A673 (cell line): ENCODE measurements around the gene ZFYVE21. TPM values are rescaled to one million over a fixed set of nuclear protein-coding genes. Genes with fewer than 3 reads are reported as not detected.

ENCODE experiments used
- BruUV-seq: library from RNA; stranded (reverse); fragments of 400-500 nt; replicated peaks from 2 replicates; lab custom pipeline; 2021; lab: Mats Ljungman, UMichigan
- CTCF ChIA-PET: fragments of 300-600 bp; sonication (Branson Sonifier 250); formaldehyde crosslinking; loops from one replicate; lab custom pipeline; 2022; ENCODE audit warnings: antibody characterized with exemption; lab: Charles Lee
- POLR2A ChIA-PET: fragments of 300-600 bp; sonication (Branson Sonifier 250); formaldehyde crosslinking; loops from one replicate; lab custom pipeline; 2022; ENCODE audit warnings: antibody characterized with exemption; ENCODE audit not compliant: low non-redundant PET; lab: Charles Lee
- DNase-seq: peaks from one replicate; pipeline ENCODE4 v3.0.0-alpha.2; 2015; ENCODE audit warnings: low spot score
- H3K27ac ChIP-seq: fragments of 200-600 bp; sonication (generic); 2 replicates; pipeline ENCODE4 v1.5.1; 2016; ENCODE audit warnings: mixed run types, low read depth, mild to moderate bottlenecking, mixed read lengths, antibody characterized with exemption, low read length; ENCODE audit not compliant: poor library complexity, severe bottlenecking
- H3K27me3 ChIP-seq: fragments of 200-600 bp; sonication (generic); replicated peaks from 2 replicates; pipeline ENCODE4 v1.6.1; 2017; ENCODE audit warnings: mixed run types, low read depth, mild to moderate bottlenecking, mixed read lengths, antibody characterized with exemption, low read length; ENCODE audit not compliant: insufficient read depth, poor library complexity
- H3K36me3 ChIP-seq: fragments of 200-600 bp; sonication (generic); 2 replicates; pipeline ENCODE4 v1.6.1; 2016; ENCODE audit warnings: mixed run types, mild to moderate bottlenecking, mixed read lengths, antibody characterized with exemption, low read length; ENCODE audit not compliant: insufficient read depth, poor library complexity, severe bottlenecking
- H3K4me1 ChIP-seq: fragments of 200-600 bp; sonication (generic); 2 replicates; pipeline ENCODE4 v1.6.1; 2017; ENCODE audit warnings: mixed run types, mild to moderate bottlenecking, mixed read lengths, antibody characterized with exemption, low read length; ENCODE audit not compliant: insufficient read depth, poor library complexity, severe bottlenecking
- H3K4me3 ChIP-seq: fragments of 200-600 bp; sonication (generic); 2 replicates; pipeline ENCODE4 v1.5.1; 2016; ENCODE audit warnings: low read depth, mixed run types, mild to moderate bottlenecking, mixed read lengths, low read length; ENCODE audit not compliant: poor library complexity, severe bottlenecking
- H3K9me3 ChIP-seq: fragments of 200-600 bp; sonication (generic); 2 replicates; pipeline ENCODE4 v1.6.1; 2016; ENCODE audit warnings: mixed run types, low read depth, mild to moderate bottlenecking, mixed read lengths, antibody characterized with exemption, low read length; ENCODE audit not compliant: poor library complexity, severe bottlenecking
- EZH2 ChIP-seq: fragments of 200-600 bp; sonication (generic); IDR thresholded peaks from 2 replicates; pipeline ENCODE4 v1.6.1; 2017; ENCODE audit warnings: borderline replicate concordance, low read depth, mild to moderate bottlenecking, mixed read lengths, antibody characterized with exemption, low read length; ENCODE audit not compliant: poor library complexity, severe bottlenecking
- intact Hi-C: fragments of 100-400 bp; cut with micrococcal nuclease; formaldehyde crosslinking; loops from one replicate; pipeline ENCODE4 v1.10.0; 2022; ENCODE audit not compliant: unreplicated experiment
- total RNA-seq: library from RNA; stranded (reverse); gene quantifications from 2 replicates; pipeline ENCODE4 v1.2.3, GENCODE V29; 2021
- TF ChIP-seq, protein P1 (sequence below): fragments of 300-800, 200-600 bp; sonication (generic); conservative IDR thresholded peaks from 2 replicates; pipeline ENCODE4 v1.5.1; 2017; ENCODE audit warnings: low read depth, mild to moderate bottlenecking, antibody characterized with exemption, low read length, moderate library complexity, mixed read lengths

The ZFYVE21 gene
- total RNA-seq, 1 experiment from 2014 or later, result 35.7 TPM

DNA sequence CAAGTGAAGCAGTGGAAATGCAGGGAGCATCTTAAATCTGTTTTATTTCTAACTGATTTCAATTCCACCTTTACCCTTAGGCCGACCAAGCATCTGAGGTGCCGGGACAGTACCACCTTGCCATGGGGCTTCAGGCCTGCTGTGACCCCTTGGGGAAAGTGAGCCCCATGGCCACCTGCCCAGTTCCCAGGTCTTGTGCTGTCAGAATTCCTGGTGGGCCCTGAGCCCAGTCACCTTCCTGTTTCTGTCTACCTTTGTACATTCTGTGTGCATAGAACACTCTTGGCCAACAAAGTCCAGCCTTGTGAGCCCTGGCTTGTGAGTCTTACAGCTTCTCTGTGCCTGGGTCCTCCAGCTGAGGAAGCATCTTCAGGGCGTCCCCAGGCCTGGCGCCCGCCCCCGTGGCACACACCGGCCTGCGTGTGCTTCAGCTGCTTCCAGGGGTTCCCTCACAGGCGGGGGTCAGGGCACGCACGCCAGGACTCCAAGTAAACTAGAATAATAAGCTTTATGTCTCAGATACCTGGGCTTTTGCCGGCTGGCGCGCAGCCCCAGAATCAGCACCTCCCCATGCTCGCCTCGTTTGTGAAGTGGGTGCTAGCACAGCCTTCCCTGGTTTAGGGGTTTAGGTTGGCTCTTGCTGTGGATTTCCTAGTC is 10.3 kb downstream of the ZFYVE21 start:
- H3K36me3 ChIP-seq, result peaks cover 9% of the 10 kb centered on the region
- ChIA-PET POLR2A (no interaction called here), CTCF (no interaction called here)
- BruUV-seq, result no TSS peak
- intact Hi-C loops, result no loop called here
- H3K4me3 ChIP-seq, result no peak overlapping the region
- no peaks in the 10 kb centered on the region for H3K27me3 ChIP-seq
- H3K4me1 ChIP-seq, result no peaks in the 10 kb centered on the region
- no peak for DNase-seq
- no peak for TF ChIP-seq EZH2
- TF ChIP-seq, protein P1, sequence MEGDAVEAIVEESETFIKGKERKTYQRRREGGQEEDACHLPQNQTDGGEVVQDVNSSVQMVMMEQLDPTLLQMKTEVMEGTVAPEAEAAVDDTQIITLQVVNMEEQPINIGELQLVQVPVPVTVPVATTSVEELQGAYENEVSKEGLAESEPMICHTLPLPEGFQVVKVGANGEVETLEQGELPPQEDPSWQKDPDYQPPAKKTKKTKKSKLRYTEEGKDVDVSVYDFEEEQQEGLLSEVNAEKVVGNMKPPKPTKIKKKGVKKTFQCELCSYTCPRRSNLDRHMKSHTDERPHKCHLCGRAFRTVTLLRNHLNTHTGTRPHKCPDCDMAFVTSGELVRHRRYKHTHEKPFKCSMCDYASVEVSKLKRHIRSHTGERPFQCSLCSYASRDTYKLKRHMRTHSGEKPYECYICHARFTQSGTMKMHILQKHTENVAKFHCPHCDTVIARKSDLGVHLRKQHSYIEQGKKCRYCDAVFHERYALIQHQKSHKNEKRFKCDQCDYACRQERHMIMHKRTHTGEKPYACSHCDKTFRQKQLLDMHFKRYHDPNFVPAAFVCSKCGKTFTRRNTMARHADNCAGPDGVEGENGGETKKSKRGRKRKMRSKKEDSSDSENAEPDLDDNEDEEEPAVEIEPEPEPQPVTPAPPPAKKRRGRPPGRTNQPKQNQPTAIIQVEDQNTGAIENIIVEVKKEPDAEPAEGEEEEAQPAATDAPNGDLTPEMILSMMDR, result no peak
- H3K9me3 ChIP-seq, result no peaks in the 10 kb centered on the region
- no peak overlapping the region for H3K27ac ChIP-seq

DNA sequence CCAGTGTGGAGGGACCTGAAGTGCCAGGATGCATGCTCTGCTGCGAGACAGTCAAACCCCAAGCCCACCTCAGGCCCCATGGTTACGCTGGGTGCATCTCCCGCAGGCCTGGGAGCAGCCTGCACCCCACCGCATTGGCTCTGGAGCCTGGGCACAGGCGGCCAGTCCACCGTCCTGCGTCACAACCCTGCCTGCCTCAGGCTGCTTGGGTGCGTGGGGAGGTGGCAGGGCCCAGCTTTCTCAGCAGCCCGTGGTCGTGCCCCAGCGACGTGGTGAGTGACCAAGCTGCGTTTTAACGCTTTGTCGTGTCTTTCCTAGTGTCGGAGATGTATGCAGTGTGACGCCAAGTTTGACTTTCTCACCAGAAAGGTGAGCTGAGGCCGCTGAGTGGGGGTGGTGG is 10.9 kb downstream of the ZFYVE21 start:
- H3K27me3 ChIP-seq, result no peaks in the 10 kb centered on the region
- POLR2A ChIA-PET, result no interaction called here
- intact Hi-C loops, result no loop called here

DNA sequence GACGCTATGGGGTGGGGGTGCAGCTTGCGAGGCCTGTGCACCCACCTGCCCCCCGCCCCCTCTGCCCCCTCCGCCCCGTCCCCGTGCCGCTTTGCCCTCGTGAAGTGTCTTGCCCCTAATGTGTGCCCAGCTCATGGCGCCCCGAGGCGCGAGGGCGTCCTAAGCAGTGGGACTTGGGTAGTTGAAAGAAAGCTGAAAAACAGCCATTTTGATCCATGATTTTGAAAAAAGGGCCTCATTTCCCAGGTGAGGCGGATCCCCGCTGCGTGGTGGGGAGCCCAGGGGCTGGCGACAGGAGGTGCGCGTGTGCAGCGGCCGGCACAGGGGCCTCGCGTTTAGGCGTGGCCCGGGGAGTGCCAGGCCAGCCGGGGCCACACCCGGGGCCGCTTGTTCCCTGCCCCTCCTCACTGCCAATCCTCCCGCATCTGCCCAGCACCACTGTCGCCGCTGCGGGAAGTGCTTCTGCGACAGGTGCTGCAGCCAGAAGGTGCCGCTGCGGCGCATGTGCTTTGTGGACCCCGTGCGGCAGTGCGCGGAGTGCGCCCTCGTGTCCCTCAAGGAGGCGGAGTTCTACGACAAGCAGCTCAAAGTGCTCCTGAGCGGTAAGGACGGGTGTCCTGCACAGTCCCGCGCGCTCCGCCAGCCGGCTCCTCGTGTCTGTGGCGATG is 11.8 kb downstream of the ZFYVE21 start:
- no peak overlapping the region for H3K27ac ChIP-seq
- BruUV-seq, result no TSS peak
- H3K4me1 ChIP-seq, result no peaks in the 10 kb centered on the region
- ChIA-PET CTCF (no interaction called here), POLR2A (no interaction called here)
- H3K4me3 ChIP-seq, result no peak overlapping the region
- H3K36me3 ChIP-seq, result peaks cover 9% of the 10 kb centered on the region
- H3K9me3 ChIP-seq, result no peaks in the 10 kb centered on the region
- intact Hi-C loops, result no loop called here
- no peaks in the 10 kb centered on the region for H3K27me3 ChIP-seq
- DNase-seq, result no peak
- TF ChIP-seq EZH2, result no peak
- TF ChIP-seq, protein P1, result no peak

More for the DNA sequence above, 10.9 kb downstream of the ZFYVE21 start:
- Histone ChIP-seq H3K4me3 (no peak overlapping the region), H3K36me3 (peaks cover 9% of the 10 kb centered on the region), H3K9me3 (no peaks in the 10 kb centered on the region), H3K27ac (no peak overlapping the region), H3K4me1 (no peaks in the 10 kb centered on the region)
- DNase-seq, result no peak
- CTCF ChIA-PET, result no interaction called here
- no TSS peak for BruUV-seq
- no peak for TF ChIP-seq EZH2
- TF ChIP-seq, protein P1, result no peak
